Measurements from ENCODE around the gene PAMR1.

Gene PAMR1

DNA sequence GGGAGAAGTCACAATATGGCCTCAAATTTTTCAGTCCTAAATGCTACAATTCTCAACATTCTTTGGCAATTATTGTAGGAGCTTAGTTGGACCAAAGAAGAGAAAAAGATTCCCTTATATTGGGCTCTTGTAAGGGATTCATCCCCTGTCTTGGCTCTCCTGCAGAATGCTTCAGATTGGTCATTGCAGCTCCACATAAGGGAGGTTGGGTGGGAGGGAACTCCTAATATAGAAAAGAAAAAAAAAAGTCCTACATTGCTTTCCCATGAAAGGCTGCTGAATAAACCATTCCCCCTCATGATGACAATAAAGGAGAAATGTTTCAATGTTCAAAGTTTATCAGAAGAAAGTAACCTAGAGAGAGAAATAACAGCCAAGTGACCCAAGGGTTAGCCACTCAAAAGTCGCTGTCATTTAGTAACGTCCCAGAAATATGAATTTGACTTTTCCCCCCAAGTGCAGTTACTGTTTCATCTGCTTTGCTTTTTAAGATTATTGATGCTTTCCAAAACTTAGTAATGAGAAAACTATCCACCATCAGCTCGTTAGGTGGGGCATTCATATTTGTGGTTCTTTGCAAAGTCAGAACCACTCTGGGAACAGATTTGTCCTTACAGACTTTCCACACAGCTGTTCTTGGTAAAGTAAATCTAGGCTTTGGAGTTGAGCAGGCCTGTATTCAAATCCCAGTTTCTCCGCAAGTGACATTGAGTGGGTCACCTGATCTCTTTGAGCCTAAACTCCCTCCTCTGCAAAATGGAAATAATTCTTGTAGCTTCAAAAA, 101.1 kb downstream of the PAMR1 start:
- Histone ChIP-seq H3K36me3 (ENCODE audit: insufficient read depth, low read length) (no peaks in the 10 kb centered on the region), H3K4me1 (ENCODE audit: insufficient read depth, low read length, poor library complexity, severe bottlenecking) (no peaks in the 10 kb centered on the region), H2AFZ (ENCODE audit: low read length) (no peak overlapping the region), H3K9me2 (replicated peaks; ENCODE audit: low read depth, low read length) (no peaks in the 10 kb centered on the region), H3K9ac (ENCODE audit: low read depth, low read length, poor library complexity, severe bottlenecking) (no peak overlapping the region), H3K4me3 (ENCODE audit: low read length, poor library complexity, severe bottlenecking) (no peak overlapping the region), H3K79me2 (ENCODE audit: insufficient read depth, low read length) (no peaks in the 10 kb centered on the region), H3K9me3 (ENCODE audit: insufficient read depth, low read depth, low read length) (no peaks in the 10 kb centered on the region), H3F3A (ENCODE audit: low read depth) (no peaks in the 10 kb centered on the region), H3K4me2 (ENCODE audit: low read depth, low read length, poor library complexity, severe bottlenecking) (no peak overlapping the region), H3K27me3 (ENCODE audit: insufficient read depth, low read length, poor library complexity, severe bottlenecking) (peaks cover 10% of the 10 kb centered on the region), H4K20me1 (ENCODE audit: insufficient read depth, low read length, poor library complexity, severe bottlenecking) (no peaks in the 10 kb centered on the region)
- TF ChIP-seq, protein P1, sequence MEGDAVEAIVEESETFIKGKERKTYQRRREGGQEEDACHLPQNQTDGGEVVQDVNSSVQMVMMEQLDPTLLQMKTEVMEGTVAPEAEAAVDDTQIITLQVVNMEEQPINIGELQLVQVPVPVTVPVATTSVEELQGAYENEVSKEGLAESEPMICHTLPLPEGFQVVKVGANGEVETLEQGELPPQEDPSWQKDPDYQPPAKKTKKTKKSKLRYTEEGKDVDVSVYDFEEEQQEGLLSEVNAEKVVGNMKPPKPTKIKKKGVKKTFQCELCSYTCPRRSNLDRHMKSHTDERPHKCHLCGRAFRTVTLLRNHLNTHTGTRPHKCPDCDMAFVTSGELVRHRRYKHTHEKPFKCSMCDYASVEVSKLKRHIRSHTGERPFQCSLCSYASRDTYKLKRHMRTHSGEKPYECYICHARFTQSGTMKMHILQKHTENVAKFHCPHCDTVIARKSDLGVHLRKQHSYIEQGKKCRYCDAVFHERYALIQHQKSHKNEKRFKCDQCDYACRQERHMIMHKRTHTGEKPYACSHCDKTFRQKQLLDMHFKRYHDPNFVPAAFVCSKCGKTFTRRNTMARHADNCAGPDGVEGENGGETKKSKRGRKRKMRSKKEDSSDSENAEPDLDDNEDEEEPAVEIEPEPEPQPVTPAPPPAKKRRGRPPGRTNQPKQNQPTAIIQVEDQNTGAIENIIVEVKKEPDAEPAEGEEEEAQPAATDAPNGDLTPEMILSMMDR (conservative IDR thresholded peaks at IDR 0.05; ENCODE audit: low read length) = no peak
- no peak for TF ChIP-seq EZH2phosphoT487 (IDR thresholded peaks at IDR 0.05; ENCODE audit: borderline replicate concordance)

DNA sequence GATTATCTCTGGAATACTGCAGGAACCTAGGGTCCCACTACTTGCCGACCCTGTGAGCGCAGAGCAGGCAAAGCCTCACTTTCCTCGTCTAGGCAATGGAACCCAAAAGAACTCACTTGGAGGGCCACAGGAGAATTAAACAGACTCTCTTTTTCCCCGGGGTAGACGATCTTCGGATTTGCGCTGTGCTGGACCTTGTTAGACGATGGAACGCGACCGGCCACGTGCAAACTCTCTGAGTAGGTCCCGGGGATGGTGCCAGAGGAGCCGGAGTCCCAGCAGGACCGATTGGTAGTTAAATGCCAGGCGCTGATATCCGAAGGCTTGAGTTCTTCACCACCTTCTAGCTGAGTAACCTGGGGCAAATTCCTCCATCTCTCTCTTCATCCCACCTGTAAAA, 105.0 kb downstream of the PAMR1 start:
- no peaks in the 10 kb centered on the region for H3K79me2 ChIP-seq (ENCODE audit: insufficient read depth, low read length)
- H3K27me3 ChIP-seq (ENCODE audit: insufficient read depth, low read length, poor library complexity, severe bottlenecking) = peaks cover 12% of the 10 kb centered on the region

DNA sequence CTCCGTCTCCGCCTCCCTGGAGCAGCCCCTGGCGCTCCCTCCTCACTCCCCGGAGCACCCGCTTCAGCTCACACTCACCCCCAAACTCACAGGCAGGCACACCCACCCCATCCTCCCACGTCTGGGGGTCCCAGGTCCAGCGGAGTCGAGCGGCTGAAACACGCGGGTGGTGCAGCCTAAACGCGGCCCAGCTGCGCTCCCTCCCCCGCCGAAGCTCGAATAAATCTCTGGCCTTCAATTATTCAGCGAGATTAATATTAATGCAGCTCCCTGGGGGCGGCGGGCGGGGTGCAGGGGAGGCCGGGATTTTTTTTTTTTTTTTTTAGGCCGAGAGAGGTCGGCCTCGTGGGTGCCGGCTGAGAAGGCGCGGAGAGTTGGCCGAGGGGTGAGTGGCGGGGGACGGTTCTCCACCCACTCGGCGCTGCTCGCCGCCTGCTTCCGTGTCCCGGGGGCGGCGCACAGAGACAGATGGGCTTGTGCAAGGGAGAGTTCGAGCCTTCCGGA, 105.5 kb downstream of the PAMR1 start:
- Histone ChIP-seq H3K9ac (ENCODE audit: low read depth, low read length, poor library complexity, severe bottlenecking) (no peak overlapping the region), H3F3A (ENCODE audit: low read depth) (no peaks in the 10 kb centered on the region), H4K20me1 (ENCODE audit: insufficient read depth, low read length, poor library complexity, severe bottlenecking) (no peaks in the 10 kb centered on the region), H3K9me2 (replicated peaks; ENCODE audit: low read depth, low read length) (no peaks in the 10 kb centered on the region), H3K4me2 (ENCODE audit: low read depth, low read length, poor library complexity, severe bottlenecking) (no peak overlapping the region), H3K27me3 (ENCODE audit: insufficient read depth, low read length, poor library complexity, severe bottlenecking) (peaks cover 12% of the 10 kb centered on the region), H3K4me3 (ENCODE audit: low read length, poor library complexity, severe bottlenecking) (no peak overlapping the region), H3K9me3 (ENCODE audit: insufficient read depth, low read depth, low read length) (no peaks in the 10 kb centered on the region), H3K36me3 (ENCODE audit: insufficient read depth, low read length) (no peaks in the 10 kb centered on the region), H3K4me1 (ENCODE audit: insufficient read depth, low read length, poor library complexity, severe bottlenecking) (no peaks in the 10 kb centered on the region), H3K79me2 (ENCODE audit: insufficient read depth, low read length) (no peaks in the 10 kb centered on the region), H2AFZ (ENCODE audit: low read length) (no peak overlapping the region)
- TF ChIP-seq, protein P1 (conservative IDR thresholded peaks at IDR 0.05; ENCODE audit: low read length) = no peak
- TF ChIP-seq EZH2phosphoT487 (IDR thresholded peaks at IDR 0.05; ENCODE audit: borderline replicate concordance) = no peak

More for the DNA sequence above, 105.0 kb downstream of the PAMR1 start:
- Histone ChIP-seq H2AFZ (ENCODE audit: low read length) (no peak overlapping the region), H3K4me1 (ENCODE audit: insufficient read depth, low read length, poor library complexity, severe bottlenecking) (no peaks in the 10 kb centered on the region), H3K9me3 (ENCODE audit: insufficient read depth, low read depth, low read length) (no peaks in the 10 kb centered on the region), H3F3A (ENCODE audit: low read depth) (no peaks in the 10 kb centered on the region), H3K4me3 (ENCODE audit: low read length, poor library complexity, severe bottlenecking) (no peak overlapping the region), H3K4me2 (ENCODE audit: low read depth, low read length, poor library complexity, severe bottlenecking) (no peak overlapping the region), H3K9ac (ENCODE audit: low read depth, low read length, poor library complexity, severe bottlenecking) (no peak overlapping the region), H4K20me1 (ENCODE audit: insufficient read depth, low read length, poor library complexity, severe bottlenecking) (no peaks in the 10 kb centered on the region), H3K36me3 (ENCODE audit: insufficient read depth, low read length) (no peaks in the 10 kb centered on the region), H3K9me2 (replicated peaks; ENCODE audit: low read depth, low read length) (no peaks in the 10 kb centered on the region)
- no peak for TF ChIP-seq EZH2phosphoT487 (IDR thresholded peaks at IDR 0.05; ENCODE audit: borderline replicate concordance)
- TF ChIP-seq, protein P1 (conservative IDR thresholded peaks at IDR 0.05; ENCODE audit: low read length) = no peak

Data from Loucy (cell line).